ENCODE data around the gene LTBP1. TPM values are rescaled to one million over a fixed set of nuclear protein-coding genes. Genes with fewer than 3 reads are reported as not detected.
A peak's percentile ranks its signal among the peaks of the same experiment; 100 is the strongest.

The LTBP1 gene
- total and polyA plus RNA-seq, 2 experiments from 2014 or later, result 157 to 211 TPM

DNA sequence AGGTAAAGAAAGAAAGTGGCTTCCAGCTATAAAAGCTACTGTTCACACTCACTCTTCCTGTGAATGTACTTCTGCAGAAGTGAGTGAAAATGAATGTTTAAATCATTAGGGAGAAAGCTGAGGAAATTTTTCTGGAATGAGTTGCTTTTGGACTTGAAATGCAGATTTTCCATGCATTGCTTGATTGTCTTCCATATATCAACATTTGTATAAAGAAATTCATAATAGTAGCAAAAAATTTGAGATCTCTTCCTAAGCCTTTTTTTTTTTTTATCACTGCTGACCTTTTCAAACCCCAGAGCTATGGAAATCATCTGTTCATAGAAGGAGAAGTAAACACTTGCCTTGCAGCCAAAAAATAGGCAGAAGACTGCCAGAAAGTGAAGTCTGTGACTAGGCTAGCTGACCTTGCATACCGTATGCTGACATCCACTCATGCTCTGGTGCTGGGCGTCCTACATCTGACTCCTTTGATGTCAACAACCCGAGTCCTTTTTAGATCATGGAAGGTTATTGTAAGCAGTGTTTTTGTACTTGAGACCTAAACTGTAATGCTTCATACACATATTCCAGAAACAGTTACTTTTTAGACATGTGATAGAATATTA, 375.2 kb downstream of the LTBP1 start:
- Histone ChIP-seq H3K4me3 (peak overlapping the region; percentile 63), H3K4me2 (ENCODE audit: unreplicated experiment) (peak overlapping the region; percentile 83), H3K4me1 (ENCODE audit: insufficient read depth) (peaks cover 39% of the 10 kb centered on the region), H3K9me2 (ENCODE audit: insufficient read depth) (no peaks in the 10 kb centered on the region), H3K9me3 (ENCODE audit: low read depth) (no peaks in the 10 kb centered on the region), H3F3A (ENCODE audit: insufficient read depth) (peaks cover 56% of the 10 kb centered on the region), H3K79me2 (ENCODE audit: insufficient read depth) (no peaks in the 10 kb centered on the region), H3K27ac (peak overlapping the region; percentile 88), H3K9ac (peak overlapping the region; percentile 68), H4K20me1 (ENCODE audit: insufficient read depth) (no peaks in the 10 kb centered on the region), H3K27me3 (replicated peaks; ENCODE audit: insufficient read depth) (no peaks in the 10 kb centered on the region), H2AFZ (no peak overlapping the region), H3K36me3 (ENCODE audit: low read depth) (no peaks in the 10 kb centered on the region)
- WGBS, 2 experiments (ENCODE audit: low coverage in 1 of 2, low lambda C conversion rate in 2 of 2, missing lambda C conversion rate in 2 of 2), result 6 to 8% methylated on average over 3 of the region's 3 CpGs
- no peak for TF ChIP-seq EZH2 (IDR thresholded peaks at IDR 0.05; ENCODE audit: insufficient read depth, poor library complexity, severe bottlenecking)
- no peak for TF ChIP-seq EZH2phosphoT487 (IDR thresholded peaks at IDR 0.05; ENCODE audit: insufficient read depth, low read depth)
- DNase-seq, result peak; percentile 73
- in situ Hi-C loops (cut with MboI), result no loop called here

DNA sequence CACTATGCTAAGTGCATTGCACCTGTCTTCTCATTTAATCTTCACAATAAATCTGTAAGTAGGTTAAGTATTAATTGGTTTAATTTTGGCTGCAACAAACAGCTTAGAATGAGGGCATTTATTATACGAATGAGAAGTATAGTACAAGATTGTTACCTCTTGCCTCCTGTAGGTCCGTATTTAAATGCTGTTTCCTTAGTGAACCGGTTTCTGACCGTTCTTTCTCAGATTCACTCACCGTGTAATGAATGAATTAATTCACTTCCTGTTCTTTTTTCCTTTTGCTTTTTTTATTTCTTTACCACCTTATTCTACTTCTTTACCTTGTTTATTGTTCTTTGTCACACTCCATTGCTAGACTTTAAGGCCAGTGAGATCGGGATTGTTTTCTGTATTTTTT, 375.9 kb downstream of the LTBP1 start:
- Histone ChIP-seq H3K27ac (peak overlapping the region; percentile 88), H3K4me3 (peak overlapping the region; percentile 63; the same call in 1 of the 2 replicates), H3K27me3 (replicated peaks; ENCODE audit: insufficient read depth) (no peaks in the 10 kb centered on the region), H2AFZ (no peak overlapping the region), H3F3A (ENCODE audit: insufficient read depth) (peaks cover 50% of the 10 kb centered on the region), H3K4me2 (ENCODE audit: unreplicated experiment) (peak overlapping the region; percentile 83), H3K9me2 (ENCODE audit: insufficient read depth) (no peaks in the 10 kb centered on the region), H4K20me1 (ENCODE audit: insufficient read depth) (no peaks in the 10 kb centered on the region), H3K36me3 (ENCODE audit: low read depth) (no peaks in the 10 kb centered on the region), H3K9ac (peak overlapping the region; percentile 68; the same call in 1 of the 2 replicates), H3K79me2 (ENCODE audit: insufficient read depth) (no peaks in the 10 kb centered on the region), H3K4me1 (ENCODE audit: insufficient read depth) (peaks cover 33% of the 10 kb centered on the region), H3K9me3 (ENCODE audit: low read depth) (no peaks in the 10 kb centered on the region)
- in situ Hi-C loops (cut with MboI), result no loop called here
- DNase-seq, result no peak
- no peak for TF ChIP-seq EZH2phosphoT487 (IDR thresholded peaks at IDR 0.05; ENCODE audit: insufficient read depth, low read depth)
- TF ChIP-seq EZH2 (IDR thresholded peaks at IDR 0.05; ENCODE audit: insufficient read depth, poor library complexity, severe bottlenecking), result no peak
- 86 to 89% methylated on average over 6 of the region's 6 CpGs for WGBS, 2 experiments (ENCODE audit: low coverage in 1 of 2, low lambda C conversion rate in 2 of 2, missing lambda C conversion rate in 2 of 2)

DNA sequence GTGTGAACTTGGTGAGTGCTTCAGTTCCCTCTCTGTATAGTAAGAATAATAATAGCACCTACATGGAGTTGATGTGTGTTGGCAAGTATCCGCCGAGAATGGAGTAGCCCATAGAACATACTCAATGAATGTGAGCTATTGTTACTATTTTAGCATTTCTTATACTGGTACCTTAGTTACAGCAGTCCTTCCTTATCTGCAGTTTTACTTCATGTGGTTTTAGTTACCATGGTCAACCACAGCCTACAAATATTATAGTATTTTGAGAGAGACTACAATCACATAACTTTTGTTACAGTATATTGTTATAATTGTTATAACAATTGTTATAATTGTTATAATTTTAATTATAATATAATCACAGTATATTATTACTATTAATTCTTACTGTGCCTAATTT, 377.2 kb downstream of the LTBP1 start:
- Histone ChIP-seq H3K36me3 (ENCODE audit: low read depth) (0 out of 2 replicates have a peak, but pooled peaks cover 4% of the 10 kb centered on the region), H4K20me1 (ENCODE audit: insufficient read depth) (no peaks in the 10 kb centered on the region), H3K9ac (no peak overlapping the region), H3K9me3 (ENCODE audit: low read depth) (no peaks in the 10 kb centered on the region), H3K79me2 (ENCODE audit: insufficient read depth) (no peaks in the 10 kb centered on the region), H2AFZ (no peak overlapping the region), H3K27me3 (replicated peaks; ENCODE audit: insufficient read depth) (no peaks in the 10 kb centered on the region), H3K4me2 (ENCODE audit: unreplicated experiment) (no peak overlapping the region), H3K4me1 (ENCODE audit: insufficient read depth) (peaks cover 27% of the 10 kb centered on the region), H3K9me2 (ENCODE audit: insufficient read depth) (no peaks in the 10 kb centered on the region), H3F3A (ENCODE audit: insufficient read depth) (peaks cover 42% of the 10 kb centered on the region), H3K4me3 (no peak overlapping the region), H3K27ac (no peak overlapping the region)
- 95 to 97% methylated on average over 2 of the region's 2 CpGs for WGBS, 2 experiments (ENCODE audit: low coverage in 1 of 2, low lambda C conversion rate in 2 of 2, missing lambda C conversion rate in 2 of 2)
- in situ Hi-C loops (cut with MboI), result no loop called here
- DNase-seq, result no peak
- TF ChIP-seq EZH2phosphoT487 (IDR thresholded peaks at IDR 0.05; ENCODE audit: insufficient read depth, low read depth), result no peak
- TF ChIP-seq EZH2 (IDR thresholded peaks at IDR 0.05; ENCODE audit: insufficient read depth, poor library complexity, severe bottlenecking), result no peak

DNA sequence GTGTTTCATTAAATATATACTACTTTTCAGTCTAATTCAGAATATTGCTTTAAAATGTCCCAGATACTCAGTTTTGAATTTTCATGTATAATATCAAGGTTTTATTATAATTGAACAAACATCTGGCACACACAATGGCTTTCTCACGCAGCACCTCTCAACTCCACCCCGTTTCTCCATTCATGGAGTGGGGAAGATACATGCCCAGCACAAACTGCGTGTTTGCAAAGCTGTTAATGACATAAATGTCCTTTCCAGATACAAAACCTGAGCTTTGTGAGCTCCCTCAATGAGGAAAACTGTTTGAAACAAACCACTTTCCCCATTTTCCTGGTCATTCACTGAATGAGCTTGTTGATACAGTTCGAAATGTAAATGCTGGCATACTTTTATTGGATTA, 379.3 kb downstream of the LTBP1 start:
- Histone ChIP-seq H3K79me2 (ENCODE audit: insufficient read depth) (no peaks in the 10 kb centered on the region), H2AFZ (no peak overlapping the region), H3K27me3 (replicated peaks; ENCODE audit: insufficient read depth) (no peaks in the 10 kb centered on the region), H4K20me1 (ENCODE audit: insufficient read depth) (no peaks in the 10 kb centered on the region), H3K4me1 (ENCODE audit: insufficient read depth) (peaks cover 18% of the 10 kb centered on the region), H3K9ac (no peak overlapping the region), H3K4me2 (ENCODE audit: unreplicated experiment) (no peak overlapping the region), H3K36me3 (ENCODE audit: low read depth) (0 out of 2 replicates have a peak, but pooled peaks cover 7% of the 10 kb centered on the region), H3K4me3 (no peak overlapping the region), H3F3A (ENCODE audit: insufficient read depth) (peaks cover 32% of the 10 kb centered on the region), H3K27ac (no peak overlapping the region), H3K9me3 (ENCODE audit: low read depth) (no peaks in the 10 kb centered on the region), H3K9me2 (ENCODE audit: insufficient read depth) (no peaks in the 10 kb centered on the region)
- no peak for DNase-seq
- in situ Hi-C loops (cut with MboI), result no loop called here
- TF ChIP-seq EZH2phosphoT487 (IDR thresholded peaks at IDR 0.05; ENCODE audit: insufficient read depth, low read depth), result no peak
- TF ChIP-seq EZH2 (IDR thresholded peaks at IDR 0.05; ENCODE audit: insufficient read depth, poor library complexity, severe bottlenecking), result no peak
- WGBS, 2 experiments (ENCODE audit: low coverage in 1 of 2, low lambda C conversion rate in 2 of 2, missing lambda C conversion rate in 2 of 2), result 97 to 100% methylated on average over 4 of the region's 4 CpGs
